ENCODE measurements around the gene PHF21B. TPM values are rescaled to one million over a fixed set of nuclear protein-coding genes. Genes with fewer than 3 reads are reported as not detected.

The PHF21B gene
- total RNA-seq, 4 donors from 2014 or later = under 0.01 to 11.9 (median 2.9) TPM

DNA sequence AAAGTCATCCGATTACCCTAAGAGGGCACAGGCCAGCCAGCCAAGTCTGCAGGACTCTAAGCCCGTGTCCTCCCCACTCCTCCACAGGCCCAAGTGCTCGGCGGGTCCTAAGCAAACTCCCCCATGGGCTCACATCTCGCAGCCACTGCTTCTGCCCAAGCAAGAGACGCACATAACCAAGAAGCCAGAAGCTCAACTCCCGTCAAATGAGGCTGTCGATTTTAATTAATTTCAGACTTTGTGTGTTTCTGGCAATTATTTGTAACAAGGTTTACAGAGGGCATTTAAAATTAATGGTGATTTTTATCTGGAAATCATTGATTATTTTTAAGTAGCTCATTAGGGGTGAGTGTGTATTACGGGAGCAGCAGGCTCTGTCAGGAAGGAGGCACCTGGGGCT, 27.4 kb downstream of the PHF21B start:
- Histone ChIP-seq H3K27ac (no peak overlapping the region), H3K4me3 (no peak overlapping the region), H3K36me3 (no peaks in the 10 kb centered on the region), H3K27me3 (no peaks in the 10 kb centered on the region), H3K4me1 (no peaks in the 10 kb centered on the region), H3K9me3 (no peaks in the 10 kb centered on the region)
- TF ChIP-seq POLR2A (IDR thresholded peaks at IDR 0.05) = no peak
- TF ChIP-seq, protein P1, sequence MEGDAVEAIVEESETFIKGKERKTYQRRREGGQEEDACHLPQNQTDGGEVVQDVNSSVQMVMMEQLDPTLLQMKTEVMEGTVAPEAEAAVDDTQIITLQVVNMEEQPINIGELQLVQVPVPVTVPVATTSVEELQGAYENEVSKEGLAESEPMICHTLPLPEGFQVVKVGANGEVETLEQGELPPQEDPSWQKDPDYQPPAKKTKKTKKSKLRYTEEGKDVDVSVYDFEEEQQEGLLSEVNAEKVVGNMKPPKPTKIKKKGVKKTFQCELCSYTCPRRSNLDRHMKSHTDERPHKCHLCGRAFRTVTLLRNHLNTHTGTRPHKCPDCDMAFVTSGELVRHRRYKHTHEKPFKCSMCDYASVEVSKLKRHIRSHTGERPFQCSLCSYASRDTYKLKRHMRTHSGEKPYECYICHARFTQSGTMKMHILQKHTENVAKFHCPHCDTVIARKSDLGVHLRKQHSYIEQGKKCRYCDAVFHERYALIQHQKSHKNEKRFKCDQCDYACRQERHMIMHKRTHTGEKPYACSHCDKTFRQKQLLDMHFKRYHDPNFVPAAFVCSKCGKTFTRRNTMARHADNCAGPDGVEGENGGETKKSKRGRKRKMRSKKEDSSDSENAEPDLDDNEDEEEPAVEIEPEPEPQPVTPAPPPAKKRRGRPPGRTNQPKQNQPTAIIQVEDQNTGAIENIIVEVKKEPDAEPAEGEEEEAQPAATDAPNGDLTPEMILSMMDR (IDR thresholded peaks at IDR 0.05) = no peak
- intact Hi-C loops (cut with DNase I; ENCODE audit: low total_unique reads) = no loop called here
- DNase-seq = no peak

DNA sequence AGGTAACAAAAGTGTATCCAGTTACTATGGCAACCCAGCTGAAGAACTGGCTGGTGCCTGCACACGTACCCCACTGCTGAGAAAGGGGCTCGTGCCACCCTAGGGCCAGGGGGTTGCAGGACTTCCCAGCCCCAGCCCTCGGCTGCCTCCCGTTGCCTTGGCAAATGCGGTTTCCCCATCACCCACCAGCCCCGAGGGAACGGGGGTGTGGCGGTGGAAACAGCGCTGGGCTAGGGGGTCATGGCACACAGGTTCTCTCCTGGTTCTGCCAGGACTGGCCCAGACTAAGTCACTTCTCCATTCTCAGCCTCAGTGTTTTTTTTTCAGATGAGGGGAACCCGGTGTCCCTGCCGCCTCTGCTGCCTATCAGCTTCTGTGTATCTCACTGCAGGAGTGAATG, 27.9 kb downstream of the PHF21B start:
- Histone ChIP-seq H3K9me3 (no peaks in the 10 kb centered on the region), H3K27me3 (no peaks in the 10 kb centered on the region), H3K4me3 (no peak overlapping the region), H3K4me1 (no peaks in the 10 kb centered on the region), H3K36me3 (no peaks in the 10 kb centered on the region), H3K27ac (no peak overlapping the region)
- DNase-seq = no peak
- intact Hi-C loops (cut with DNase I; ENCODE audit: low total_unique reads) = no loop called here
- TF ChIP-seq, protein P1 (IDR thresholded peaks at IDR 0.05) = no peak
- TF ChIP-seq POLR2A (IDR thresholded peaks at IDR 0.05) = no peak

DNA sequence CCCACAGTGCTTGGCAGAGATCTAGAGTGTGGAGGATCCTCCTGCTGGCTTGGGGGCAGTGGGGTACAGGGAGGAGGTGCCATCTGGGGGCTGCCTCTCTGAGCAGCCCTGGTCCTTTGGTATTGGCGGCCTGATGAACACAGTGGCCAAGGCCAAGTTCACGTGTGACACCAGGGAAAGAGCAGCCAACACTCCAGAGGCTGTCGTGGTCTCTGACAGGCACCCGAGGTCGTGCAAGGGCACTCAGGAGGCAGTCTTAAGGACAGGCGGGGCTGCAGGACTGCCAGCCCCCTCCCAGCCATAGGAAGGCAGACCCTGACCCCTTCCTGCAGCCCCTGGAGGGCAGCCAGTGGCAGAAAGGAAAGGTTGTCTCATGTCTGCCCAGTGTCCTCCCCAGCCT, 30.7 kb downstream of the PHF21B start:
- H3K27me3 ChIP-seq = no peaks in the 10 kb centered on the region
- H3K4me1 ChIP-seq = no peaks in the 10 kb centered on the region
- H3K4me3 ChIP-seq = no peak overlapping the region
- intact Hi-C loops (cut with DNase I; ENCODE audit: low total_unique reads) = no loop called here
- H3K27ac ChIP-seq = no peak overlapping the region
- DNase-seq = no peak
- TF ChIP-seq POLR2A (IDR thresholded peaks at IDR 0.05) = no peak
- TF ChIP-seq, protein P1 (IDR thresholded peaks at IDR 0.05) = no peak
- no peaks in the 10 kb centered on the region for H3K9me3 ChIP-seq
- no peaks in the 10 kb centered on the region for H3K36me3 ChIP-seq

- no peaks in the 10 kb centered on the region for H3K27me3 ChIP-seq
- intact Hi-C loops (cut with DNase I; ENCODE audit: low total_unique reads) = no loop called here
- no peaks in the 10 kb centered on the region for H3K36me3 ChIP-seq
- H3K27ac ChIP-seq = no peak overlapping the region
- no peaks in the 10 kb centered on the region for H3K4me1 ChIP-seq
- no peaks in the 10 kb centered on the region for H3K9me3 ChIP-seq
- DNase-seq = peak; percentile 59 to 65
- H3K4me3 ChIP-seq = no peak overlapping the region
- no peak for TF ChIP-seq POLR2A (IDR thresholded peaks at IDR 0.05)
- TF ChIP-seq, protein P1 (IDR thresholded peaks at IDR 0.05) = peak; percentile 33 to 63 (median 42)
Measured at GRCh38 chr22:44975427-44976262, 34.2 kb downstream of the PHF21B start.

GRCh38 chr22:44974454-44974853, 35.4 kb downstream of the PHF21B start:
- intact Hi-C loops (cut with DNase I; ENCODE audit: low total_unique reads) = no loop called here
- no peaks in the 10 kb centered on the region for H3K4me1 ChIP-seq
- TF ChIP-seq POLR2A (IDR thresholded peaks at IDR 0.05) = no peak
- TF ChIP-seq, protein P1 (IDR thresholded peaks at IDR 0.05) = no peak
- no peaks in the 10 kb centered on the region for H3K36me3 ChIP-seq
- no peak for DNase-seq
- H3K27me3 ChIP-seq = no peaks in the 10 kb centered on the region
- H3K4me3 ChIP-seq = no peak overlapping the region
- H3K27ac ChIP-seq = no peak overlapping the region
- H3K9me3 ChIP-seq = no peaks in the 10 kb centered on the region

All from uterus (tissue), 4 donors.